CD4-positive, alpha-beta T cell (primary cell): ENCODE data around the gene PEX10. TPM values are rescaled to one million over a fixed set of nuclear protein-coding genes. Genes with fewer than 3 reads are reported as not detected.

Experiments used
- ATAC-seq: fragments of 200-7000 bp; cut with Tn5 transposase; one replicate; pipeline ENCODE4 v1.10.0; 2022; ENCODE audit warnings: mild to moderate bottlenecking; ENCODE audit not compliant: poor library complexity
- CTCF ChIA-PET: fragments of 350-600 bp; sonication (Branson Sonifier 250); formaldehyde crosslinking; loops from one replicate; lab custom pipeline; 2021; ENCODE audit warnings: antibody characterized with exemption, inconsistent platforms; lab: Charles Lee
- POLR2A ChIA-PET: fragments of 350-600 bp; sonication (Branson Sonifier 250); formaldehyde crosslinking; loops from one replicate; lab custom pipeline; 2021; ENCODE audit warnings: antibody characterized with exemption, inconsistent platforms; lab: Charles Lee
- DNase-seq, 14 experiments: peaks; one replicate each; pipeline ENCODE4 v3.0.0-alpha.2; 2013 to 2020; ENCODE audit warnings: mixed read lengths in 2 of 14
- H3K27ac ChIP-seq, 2 donors: one replicate each; pipeline versions ENCODE4 v1.5.1 to v1.7.0; 2013; ENCODE audit warnings: low read length in 2 of 2, low read depth in 1 of 2, mild to moderate bottlenecking in 1 of 2
- H3K27me3 ChIP-seq, 2 experiments: 1 replicate in 1 of 2; 2 replicates in 1 of 2; pipeline versions ENCODE4 v1.6.1 to v1.7.0; 2013; ENCODE audit warnings: low read length in 2 of 2, control low read depth in 1 of 2, mild to moderate bottlenecking in 1 of 2, moderate library complexity in 1 of 2; ENCODE audit not compliant: insufficient read depth in 2 of 2, control insufficient read depth in 1 of 2
- H3K36me3 ChIP-seq: one replicate; pipeline ENCODE4 v1.6.1; 2013; ENCODE audit warnings: low read length, control low read depth; ENCODE audit not compliant: insufficient read depth
- H3K4me1 ChIP-seq: one replicate; pipeline ENCODE4 v1.6.1; 2013; ENCODE audit warnings: low read length, control low read depth; ENCODE audit not compliant: insufficient read depth
- H3K4me3 ChIP-seq: one replicate; pipeline ENCODE4 v1.5.1; 2013; ENCODE audit warnings: mild to moderate bottlenecking, low read length, moderate library complexity
- H3K9me3 ChIP-seq, 2 experiments: 1 replicate in 1 of 2; 2 replicates in 1 of 2; pipeline versions ENCODE4 v1.6.1 to v1.7.0; 2013; ENCODE audit warnings: low read length in 2 of 2, mild to moderate bottlenecking in 2 of 2, control low read depth in 1 of 2, moderate library complexity in 1 of 2; ENCODE audit not compliant: control insufficient read depth in 1 of 2, insufficient read depth in 1 of 2
- H3K27ac Mint-ChIP-seq: one replicate; pipeline ENCODE4 v1.8.0; 2020; ENCODE audit warnings: mixed read lengths
- H3K27me3 Mint-ChIP-seq: one replicate; pipeline ENCODE4 v1.8.0; 2021; ENCODE audit warnings: mixed read lengths
- H3K36me3 Mint-ChIP-seq: one replicate; pipeline ENCODE4 v1.8.0; 2021; ENCODE audit warnings: low read depth, mixed read lengths
- H3K4me1 Mint-ChIP-seq: one replicate; pipeline ENCODE4 v1.8.0; 2021; ENCODE audit warnings: low read depth, mixed read lengths
- H3K4me3 Mint-ChIP-seq: one replicate; pipeline ENCODE4 v1.8.0; 2020; ENCODE audit warnings: mild to moderate bottlenecking, mixed read lengths
- H3K9me3 Mint-ChIP-seq: one replicate; pipeline ENCODE4 v1.8.0; 2020; ENCODE audit warnings: mixed read lengths
- intact Hi-C, 2 experiments: fragments of 100-400 bp; cut with DNase I in 1 of 2; cut with micrococcal nuclease in 1 of 2; formaldehyde crosslinking; loops; one replicate each; pipeline versions ENCODE4 v1.15.1 to v1.9.0; 2023 to 2025; cut with DNase I, micrococcal nuclease
- total RNA-seq, 174 experiments: library from RNA in 2 of 174; stranded (reverse) in 2 of 174; gene quantifications; one replicate each; pipeline ENCODE4 v1.2.3 and lab custom pipeline; 2021 to 2026
- TF ChIP-seq, protein P1 (sequence below): fragments of 200-600 bp; IDR thresholded peaks from one replicate; pipeline ENCODE4 v1.8.0; 2022; ENCODE audit warnings: antibody characterized with exemption, mild to moderate bottlenecking

The PEX10 gene
- total RNA-seq, 2 experiments from 2014 or later = 12.0 to 12.5 TPM

DNA sequence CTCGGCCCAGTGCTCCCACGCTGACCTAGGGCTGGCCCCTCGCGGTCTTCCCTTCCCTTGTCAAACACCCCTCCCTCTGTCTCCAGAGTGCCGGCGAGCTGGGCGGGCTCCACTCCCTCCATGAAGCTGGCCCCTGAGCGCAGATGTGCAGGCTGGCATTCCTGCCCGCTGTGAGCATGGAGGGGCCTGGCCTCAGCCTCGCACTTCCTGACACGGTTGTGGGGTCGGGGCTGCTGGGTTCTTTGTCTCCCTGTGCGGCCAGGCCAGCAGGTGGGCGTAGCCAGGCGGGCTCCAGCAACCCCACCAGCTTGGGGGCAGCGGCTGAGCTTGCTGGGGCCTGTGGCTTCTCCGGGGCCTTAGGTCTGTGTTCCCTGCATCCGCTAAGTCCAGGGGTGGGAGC, 14.2 kb upstream of the PEX10 start:
- intact Hi-C loops = no loop called here
- H3K4me1 ChIP-seq = peaks cover 9% of the 10 kb centered on the region
- Mint-ChIP-seq H3K36me3 (peaks cover 4% of the 10 kb centered on the region), H3K4me1 (no peaks in the 10 kb centered on the region), H3K9me3 (no peaks in the 10 kb centered on the region), H3K27me3 (no peaks in the 10 kb centered on the region), H3K27ac (no peak overlapping the region), H3K4me3 (no peak overlapping the region)
- TF ChIP-seq, protein P1, sequence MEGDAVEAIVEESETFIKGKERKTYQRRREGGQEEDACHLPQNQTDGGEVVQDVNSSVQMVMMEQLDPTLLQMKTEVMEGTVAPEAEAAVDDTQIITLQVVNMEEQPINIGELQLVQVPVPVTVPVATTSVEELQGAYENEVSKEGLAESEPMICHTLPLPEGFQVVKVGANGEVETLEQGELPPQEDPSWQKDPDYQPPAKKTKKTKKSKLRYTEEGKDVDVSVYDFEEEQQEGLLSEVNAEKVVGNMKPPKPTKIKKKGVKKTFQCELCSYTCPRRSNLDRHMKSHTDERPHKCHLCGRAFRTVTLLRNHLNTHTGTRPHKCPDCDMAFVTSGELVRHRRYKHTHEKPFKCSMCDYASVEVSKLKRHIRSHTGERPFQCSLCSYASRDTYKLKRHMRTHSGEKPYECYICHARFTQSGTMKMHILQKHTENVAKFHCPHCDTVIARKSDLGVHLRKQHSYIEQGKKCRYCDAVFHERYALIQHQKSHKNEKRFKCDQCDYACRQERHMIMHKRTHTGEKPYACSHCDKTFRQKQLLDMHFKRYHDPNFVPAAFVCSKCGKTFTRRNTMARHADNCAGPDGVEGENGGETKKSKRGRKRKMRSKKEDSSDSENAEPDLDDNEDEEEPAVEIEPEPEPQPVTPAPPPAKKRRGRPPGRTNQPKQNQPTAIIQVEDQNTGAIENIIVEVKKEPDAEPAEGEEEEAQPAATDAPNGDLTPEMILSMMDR = no peak
- no peak overlapping the region for H3K4me3 ChIP-seq
- DNase-seq (no peak), ATAC-seq (no peak)
- H3K9me3 ChIP-seq = peaks cover 4 to 27% of the 10 kb centered on the region in 2 experiments
- H3K36me3 ChIP-seq = no peaks in the 10 kb centered on the region
- ChIA-PET CTCF (no interaction called here), POLR2A (no interaction called here)
- H3K27me3 ChIP-seq = no peaks in the 10 kb centered on the region
- no peak overlapping the region for H3K27ac ChIP-seq

DNA sequence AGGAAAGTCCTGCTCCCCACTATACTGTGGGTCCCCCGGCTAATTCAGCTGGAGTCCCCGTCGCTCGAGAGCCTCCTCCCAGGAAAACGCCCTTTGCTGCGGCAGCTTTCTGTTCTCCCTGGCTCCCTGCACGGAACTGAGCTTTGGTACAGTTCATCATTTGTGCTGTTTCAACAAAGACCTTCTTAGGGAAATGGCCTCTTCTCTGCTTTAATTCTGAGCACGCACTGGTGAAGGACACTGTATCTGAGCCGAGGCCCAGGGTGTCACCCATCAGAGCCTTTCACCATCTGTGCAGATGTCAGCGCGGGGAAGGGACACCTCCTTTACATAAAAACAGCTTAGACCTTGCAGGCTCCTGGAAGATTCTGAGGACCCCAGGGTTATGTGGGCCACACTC, 13.5 kb upstream of the PEX10 start:
- Histone ChIP-seq H3K9me3 (peaks cover 4 to 27% of the 10 kb centered on the region in 2 experiments), H3K4me3 (no peak overlapping the region), H3K27me3 (no peaks in the 10 kb centered on the region), H3K36me3 (no peaks in the 10 kb centered on the region), H3K4me1 (peaks cover 9% of the 10 kb centered on the region), H3K27ac (no peak overlapping the region)
- DNase-seq (no peak), ATAC-seq (no peak)
- Mint-ChIP-seq H3K27ac (no peak overlapping the region), H3K4me3 (no peak overlapping the region), H3K4me1 (no peaks in the 10 kb centered on the region), H3K9me3 (no peaks in the 10 kb centered on the region), H3K36me3 (peaks cover 4% of the 10 kb centered on the region), H3K27me3 (no peaks in the 10 kb centered on the region)
- ChIA-PET CTCF (no interaction called here), POLR2A (no interaction called here)
- TF ChIP-seq, protein P1 = no peak
- intact Hi-C loops = no loop called here

DNA sequence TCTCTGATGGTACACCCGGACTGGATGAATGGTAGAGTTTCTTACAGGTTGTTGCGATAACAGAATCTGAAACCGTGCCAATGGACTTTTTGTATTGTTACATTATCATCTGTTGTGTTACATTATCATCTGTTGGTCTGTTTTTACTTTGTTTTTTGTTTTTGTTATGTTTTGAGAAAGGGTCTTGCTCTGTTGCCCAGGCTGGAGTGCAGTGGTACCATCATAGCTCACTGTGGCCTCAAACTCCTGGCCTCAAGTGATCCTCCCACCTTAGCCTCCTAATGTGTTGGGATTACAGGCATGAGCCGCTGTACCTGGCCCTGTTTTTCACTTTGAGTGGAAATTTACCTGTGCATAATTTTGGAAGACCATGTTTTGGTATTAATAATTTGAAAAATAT, 10.2 kb upstream of the PEX10 start:
- no peaks in the 10 kb centered on the region for H3K27me3 ChIP-seq
- Mint-ChIP-seq H3K4me1 (no peaks in the 10 kb centered on the region), H3K27ac (no peak overlapping the region), H3K9me3 (no peaks in the 10 kb centered on the region), H3K36me3 (peaks cover 4% of the 10 kb centered on the region), H3K4me3 (no peak overlapping the region), H3K27me3 (no peaks in the 10 kb centered on the region)
- TF ChIP-seq, protein P1 = no peak
- intact Hi-C loops = no loop called here
- CTCF ChIA-PET = no interaction called here
- no peak for ATAC-seq
- H3K9me3 ChIP-seq = peaks cover 4 to 5% of the 10 kb centered on the region in 2 experiments
- no peaks in the 10 kb centered on the region for H3K36me3 ChIP-seq
- H3K27ac ChIP-seq = no peak overlapping the region
- H3K4me3 ChIP-seq = no peak overlapping the region
- no peak for DNase-seq
- POLR2A ChIA-PET = no interaction called here
- peaks cover 16% of the 10 kb centered on the region for H3K4me1 ChIP-seq
